LoVo (cell line): ENCODE measurements around the gene WDR72.
"Not testable (repeated sequence)": the region's sequence is repeated elsewhere in the genome, so short reads cannot be mapped to it uniquely, and the experiment has no call there.

Experiments
- DNase-seq: peaks from one replicate; pipeline ENCODE4 v3.0.0-alpha.2; 2016; ENCODE audit warnings: low spot score

WDR72 gene

DNA sequence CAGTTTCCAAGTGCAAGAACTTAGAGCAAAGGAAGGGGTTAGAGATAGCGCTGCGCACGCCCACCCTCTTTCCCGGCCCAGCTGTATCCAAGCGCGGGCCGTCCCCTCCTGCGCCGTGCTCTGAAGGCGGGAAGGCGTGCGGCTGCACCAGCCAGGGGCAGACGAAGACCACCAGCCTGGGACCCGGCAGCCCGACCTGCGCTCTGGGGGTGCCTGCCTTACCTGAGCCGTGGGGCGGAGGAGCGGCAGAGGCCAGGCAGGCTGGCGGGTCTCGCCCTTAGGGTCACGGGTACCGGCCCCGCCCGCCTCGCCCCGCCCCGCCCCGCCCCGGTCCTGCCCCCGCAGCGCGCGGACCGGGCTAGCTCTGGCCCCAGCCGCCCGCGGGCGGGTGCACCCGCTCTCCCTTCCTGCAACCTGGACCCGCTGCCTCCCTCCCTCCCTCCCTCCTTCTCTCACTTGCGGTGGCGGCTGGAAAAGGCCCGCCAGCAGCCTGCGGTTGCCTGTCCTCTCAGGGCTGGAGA, at the start of gene WDR72:
Gene WDR72 (minus strand): TSS at position 253 of the 521 bp plus-strand sequence. CDS start 26,514 bp downstream, outside the sequence.
- no peak for DNase-seq

DNA sequence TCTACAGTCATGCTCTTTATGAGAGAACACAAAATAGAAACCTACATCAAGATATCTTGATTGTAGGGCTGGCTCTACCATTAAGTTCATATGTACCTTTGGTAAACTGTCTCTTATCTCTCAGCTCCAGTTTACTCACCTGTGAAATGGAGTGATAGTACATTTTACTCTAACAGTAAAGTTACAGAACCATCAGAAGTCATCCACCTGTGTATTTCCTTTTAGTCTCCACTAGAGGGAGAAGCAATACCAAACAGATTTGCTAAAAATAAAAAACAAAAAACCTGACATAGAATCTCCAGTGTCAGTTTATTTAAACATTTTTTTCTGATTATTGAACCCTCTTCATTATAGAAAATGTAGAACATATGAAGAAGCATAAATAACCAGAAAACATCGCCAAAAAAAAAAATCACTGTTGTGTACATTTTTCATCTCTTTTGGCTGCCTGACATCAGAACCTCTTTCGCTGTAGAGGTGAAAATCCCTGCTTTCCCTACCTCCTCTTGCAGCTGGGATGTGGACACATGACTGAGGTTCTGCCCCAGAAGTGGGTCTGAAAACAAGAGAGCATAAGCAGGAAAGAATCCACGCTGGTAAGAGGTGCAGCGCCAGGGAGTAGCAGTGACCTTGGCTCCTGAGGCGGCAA, 48.7 kb upstream of the WDR72 start:
- DNase-seq, result peak; percentile 54

DNA sequence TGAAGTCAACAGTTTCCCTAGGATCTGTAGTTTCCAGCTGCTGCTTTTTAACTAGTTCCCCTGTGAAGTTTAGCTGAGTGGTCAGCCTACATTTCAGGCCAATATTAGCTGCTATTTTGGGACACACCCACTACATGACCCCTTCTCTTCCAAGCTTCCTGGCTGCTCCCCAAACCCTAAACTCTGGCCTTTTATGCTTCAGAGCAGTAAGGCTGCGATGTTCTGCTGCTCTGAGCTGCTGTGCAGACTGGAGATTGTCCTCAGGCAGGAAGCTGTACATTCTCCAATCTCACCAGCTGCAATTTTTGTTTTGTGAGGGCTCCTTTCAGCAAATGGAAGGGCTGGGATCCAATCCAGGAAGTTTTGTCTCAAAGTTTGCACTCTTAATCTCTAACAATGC, 48.0 kb upstream of the WDR72 start:
- no peak for DNase-seq

DNA sequence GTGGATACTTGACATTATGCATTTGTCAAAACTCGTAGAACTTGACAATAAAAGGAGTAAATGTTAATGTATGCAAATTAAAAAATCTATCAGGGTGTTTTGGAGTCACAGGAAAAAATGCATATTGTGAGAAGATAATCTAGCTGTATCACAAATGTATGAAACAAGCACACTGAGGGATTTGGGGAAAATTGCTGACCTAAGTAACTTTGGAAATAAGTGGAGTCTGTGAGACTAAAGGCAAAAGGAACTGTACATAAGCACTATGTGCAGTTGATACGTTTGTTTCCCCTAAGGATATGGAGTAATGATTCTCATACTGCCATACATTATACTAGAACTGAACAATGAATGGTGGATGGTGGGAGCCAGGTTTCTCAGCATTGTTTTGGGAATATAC, 43.2 kb upstream of the WDR72 start:
- no peak for DNase-seq

DNA sequence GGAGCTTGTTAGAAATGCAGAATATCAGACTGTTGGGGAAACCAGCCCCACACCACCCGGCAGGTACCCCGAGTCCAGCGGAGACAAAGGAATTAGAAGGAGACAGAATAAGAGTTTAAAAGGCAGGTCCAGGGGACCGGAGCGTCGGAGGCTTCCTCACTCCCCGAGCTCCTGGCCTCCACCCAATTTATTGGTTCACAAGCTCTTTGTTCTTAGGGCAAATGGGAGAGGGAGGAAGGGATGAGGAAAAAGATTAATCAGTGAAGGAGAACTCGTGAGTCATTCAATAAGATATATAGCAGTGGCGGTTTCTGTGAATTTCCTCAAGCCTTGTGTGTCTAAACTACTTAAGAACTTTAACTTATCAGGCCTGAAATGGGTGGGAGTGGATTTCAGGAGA, 32.1 kb upstream of the WDR72 start:
- DNase-seq, result no peak

DNA sequence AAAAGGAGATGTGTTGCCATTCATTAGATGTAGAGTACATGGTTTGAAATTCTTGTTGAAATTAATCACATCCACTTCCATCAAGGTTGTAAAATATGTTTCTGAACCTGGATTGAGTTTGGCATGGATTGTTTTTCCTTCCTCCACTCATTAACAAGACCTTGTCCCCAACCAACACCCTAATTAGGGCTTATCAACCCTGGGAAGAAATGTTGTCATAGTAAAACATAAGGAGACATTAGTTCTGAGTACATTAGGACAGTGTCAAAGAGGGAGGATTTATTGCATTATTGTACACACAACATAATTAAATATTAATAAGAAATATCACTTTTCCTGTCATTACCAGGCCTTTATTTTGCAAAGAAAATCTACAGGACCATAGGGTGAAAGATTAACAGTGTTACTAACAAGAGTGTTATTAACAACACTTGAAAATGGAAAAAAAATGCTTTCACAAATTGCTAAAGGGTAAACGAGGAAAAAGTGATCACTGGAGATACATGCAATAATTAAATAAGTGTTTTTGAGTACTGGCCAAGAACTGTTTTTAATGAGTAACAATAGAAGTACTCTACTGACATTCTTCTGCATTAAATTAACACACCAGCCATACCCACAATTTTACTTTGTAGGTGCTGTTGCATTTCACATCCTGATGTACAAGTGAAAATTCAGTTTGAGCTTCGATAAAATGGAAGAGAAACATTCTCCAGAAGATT, 30.4 kb upstream of the WDR72 start:
- DNase-seq, result no peak

DNA sequence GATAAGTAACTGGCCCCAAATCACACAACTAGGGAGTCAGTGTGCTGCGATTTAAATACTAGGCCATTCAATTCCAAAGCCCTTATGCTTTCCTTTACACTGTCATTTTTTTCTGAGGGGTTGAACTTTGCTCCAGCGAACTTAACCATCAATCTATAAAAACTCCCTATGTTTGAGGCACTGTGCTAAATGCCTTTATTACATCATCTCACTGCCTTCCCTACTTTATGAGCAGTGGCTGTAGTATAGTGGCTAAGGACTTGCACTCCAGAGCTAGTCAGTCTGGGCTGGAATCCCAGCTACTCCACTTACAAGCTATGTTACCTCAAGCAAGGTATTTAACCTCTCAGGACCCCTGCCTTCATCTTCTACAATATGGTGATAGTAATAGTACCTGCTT, 26.9 kb upstream of the WDR72 start:
- DNase-seq, result no peak

DNA sequence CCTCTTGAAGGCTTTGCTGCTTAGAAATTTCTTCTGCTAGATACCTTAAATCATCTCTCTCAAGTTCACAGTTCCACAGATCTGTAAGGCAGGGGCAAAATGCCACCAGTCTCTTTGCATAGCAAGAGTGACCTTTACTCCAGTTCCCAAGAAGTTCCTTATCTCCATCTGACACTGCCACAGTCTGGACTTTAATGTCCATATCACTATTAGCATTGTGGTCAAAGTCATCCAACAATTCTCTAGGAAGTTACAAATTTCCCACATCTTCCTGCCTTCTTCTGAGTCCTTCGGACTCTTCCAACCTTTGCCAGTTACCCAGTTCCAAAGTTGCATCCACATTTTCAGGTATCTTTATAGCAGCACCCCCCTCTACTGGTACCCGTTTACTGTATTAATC, 25.8 kb upstream of the WDR72 start:
- not testable (repeated sequence) for DNase-seq

DNA sequence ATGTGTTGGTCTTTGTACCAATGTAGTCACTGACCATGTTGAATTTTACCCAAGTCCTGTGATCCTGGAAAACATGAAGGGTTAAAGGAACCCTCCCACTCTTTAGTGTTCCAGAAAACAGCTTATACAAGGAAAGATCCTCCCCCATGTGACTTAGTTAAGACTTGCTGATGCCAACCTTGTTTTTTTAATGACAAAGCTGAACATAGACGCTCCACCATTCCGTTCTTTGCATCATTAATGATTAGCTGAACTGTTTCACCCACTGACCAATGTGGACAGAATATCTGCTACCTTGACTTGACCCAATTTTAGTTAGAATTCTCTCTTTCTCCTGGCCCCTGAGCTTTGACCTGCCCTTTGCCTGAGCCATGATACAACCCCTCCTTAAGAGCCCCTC, 3.5 kb upstream of the WDR72 start:
- DNase-seq, result no peak

DNA sequence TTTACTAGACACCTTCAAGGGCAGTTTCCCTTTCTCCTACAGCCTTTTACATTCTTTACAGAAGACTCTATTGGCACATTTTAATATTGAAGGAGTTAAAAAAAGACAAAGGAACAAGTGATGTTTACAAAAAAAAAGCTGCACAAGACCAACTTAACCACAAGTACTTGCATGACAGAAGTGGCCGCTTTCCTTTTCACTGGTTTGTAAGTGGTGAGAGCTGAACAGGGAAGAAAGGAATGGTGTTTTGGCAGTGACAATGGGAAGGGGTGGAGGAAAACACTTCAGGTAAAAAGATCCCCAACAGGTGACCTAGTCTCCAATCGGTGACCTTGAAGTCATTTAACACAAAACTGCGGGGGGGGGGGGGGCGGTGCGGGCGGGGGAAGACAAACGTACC, 1.1 kb downstream of the WDR72 start:
- no peak for DNase-seq

DNA sequence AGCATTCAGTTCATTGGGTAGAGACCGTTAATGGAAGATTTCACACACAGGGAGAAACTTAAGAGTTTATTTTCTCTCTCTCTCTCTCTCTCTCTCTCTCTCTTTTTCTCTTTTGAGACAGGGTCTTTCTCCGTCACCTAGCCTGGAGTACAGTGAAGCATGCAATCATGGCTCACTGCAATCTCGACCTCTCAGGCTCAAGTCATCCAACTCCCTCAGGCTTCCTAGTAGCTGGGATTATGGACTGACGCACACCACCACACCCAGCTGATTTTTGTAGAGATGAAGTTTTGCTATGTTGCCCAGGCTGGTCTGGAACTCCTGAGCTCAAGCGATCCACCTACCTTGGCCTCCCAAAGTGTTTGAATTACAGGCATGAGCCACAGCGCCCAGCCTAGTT, 1.6 kb downstream of the WDR72 start:
- no peak for DNase-seq

DNA sequence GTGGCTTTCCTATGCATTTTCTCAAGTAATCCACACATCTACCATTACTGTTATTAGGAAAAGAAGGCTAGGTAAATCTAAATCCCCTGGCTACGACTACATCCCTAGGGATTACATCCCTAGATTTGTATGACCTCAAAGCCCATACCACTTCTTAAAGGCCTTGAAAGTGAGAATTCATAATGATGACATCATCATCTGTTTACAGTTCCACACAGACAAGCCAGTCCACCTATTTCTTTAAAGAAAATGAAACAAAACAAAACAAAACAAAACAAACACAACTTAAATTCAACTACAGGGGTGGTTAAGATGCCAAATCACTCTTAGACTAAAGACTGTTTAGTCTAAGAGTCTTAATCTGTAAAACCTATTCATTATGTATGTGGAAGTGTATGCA, 5.7 kb downstream of the WDR72 start:
- DNase-seq, result no peak

DNA sequence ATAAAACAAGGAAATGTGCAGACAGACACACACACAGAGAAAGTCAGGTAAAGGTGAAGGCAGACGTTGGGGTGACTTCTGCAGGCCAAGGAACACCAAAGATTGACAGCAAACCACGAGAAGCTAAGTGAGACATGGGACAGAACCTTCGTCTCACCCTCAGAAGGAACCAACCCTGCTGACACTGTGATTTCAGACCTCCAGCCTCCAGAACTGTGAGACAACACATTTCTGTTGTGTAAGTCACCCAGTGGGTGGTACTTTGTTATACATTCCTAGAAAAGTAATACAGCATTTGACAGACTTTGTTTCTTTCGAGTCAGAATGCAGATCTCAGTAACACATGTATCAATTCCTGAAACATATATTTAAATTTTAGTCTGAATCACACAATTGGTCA, 7.1 kb downstream of the WDR72 start:
- no peak for DNase-seq

DNA sequence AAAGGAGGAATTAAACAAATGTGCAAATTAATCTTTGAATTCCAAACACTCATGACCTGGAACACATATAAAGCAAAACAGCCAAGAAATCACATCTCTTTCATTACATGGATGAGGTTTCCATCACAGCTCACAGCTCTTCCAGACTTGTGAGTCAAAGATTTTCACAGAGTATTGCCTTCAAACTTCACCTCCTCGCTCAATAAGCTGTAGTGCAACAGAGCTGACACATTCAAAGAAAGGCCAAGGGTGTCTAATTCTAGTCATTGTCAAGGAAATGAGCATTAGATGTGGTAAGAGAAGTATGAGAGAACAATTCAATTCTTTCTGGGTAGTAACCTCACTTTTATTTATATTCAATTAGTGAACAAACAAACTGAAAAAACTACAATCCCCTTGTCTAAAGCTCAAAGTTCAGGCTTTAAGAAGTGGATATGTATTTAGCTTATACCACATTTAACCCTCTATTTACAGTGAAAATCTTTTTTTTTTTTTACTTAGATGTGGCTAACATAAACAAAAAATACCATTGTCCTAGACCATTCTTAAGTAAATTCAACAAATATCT, 11.9 kb downstream of the WDR72 start:
- no peak for DNase-seq

DNA sequence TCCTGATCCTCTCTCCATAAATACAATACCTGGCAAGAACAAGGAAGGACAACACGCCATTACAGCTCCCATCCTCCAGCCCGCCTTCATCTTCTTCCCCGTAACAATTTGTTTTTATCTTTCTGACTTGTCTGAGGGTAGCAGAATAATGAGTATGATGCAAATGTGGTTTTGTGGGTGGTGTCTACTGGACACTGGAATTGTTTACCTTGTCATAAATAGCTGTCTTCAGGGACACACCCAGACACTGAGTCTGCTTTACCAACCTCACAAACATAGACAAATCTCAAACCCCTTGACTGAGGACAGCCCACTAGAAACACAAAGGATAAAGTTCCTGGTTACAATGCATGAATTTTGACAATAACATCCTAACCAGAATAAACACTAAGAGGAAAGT, 13.4 kb downstream of the WDR72 start:
- DNase-seq, result peak; percentile 23

DNA sequence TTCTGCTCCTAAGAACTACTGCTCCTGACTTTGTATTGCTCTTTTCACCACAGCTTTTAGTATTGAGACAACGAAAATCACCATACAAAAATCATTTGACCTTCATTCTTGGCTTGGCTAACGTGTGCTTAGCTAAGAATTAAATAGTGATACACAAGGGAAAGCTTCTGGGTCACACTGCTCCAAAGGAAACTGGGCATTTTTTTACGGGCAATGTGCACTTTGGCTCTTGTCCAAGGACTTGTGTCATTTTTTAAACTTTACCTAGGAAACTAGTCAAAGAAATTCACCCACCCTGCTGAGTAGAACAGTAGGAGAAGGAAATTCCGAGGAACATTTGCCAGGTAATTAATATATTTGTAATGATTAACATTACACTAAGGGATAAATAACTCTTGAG, 19.8 kb downstream of the WDR72 start:
- DNase-seq, result no peak

DNA sequence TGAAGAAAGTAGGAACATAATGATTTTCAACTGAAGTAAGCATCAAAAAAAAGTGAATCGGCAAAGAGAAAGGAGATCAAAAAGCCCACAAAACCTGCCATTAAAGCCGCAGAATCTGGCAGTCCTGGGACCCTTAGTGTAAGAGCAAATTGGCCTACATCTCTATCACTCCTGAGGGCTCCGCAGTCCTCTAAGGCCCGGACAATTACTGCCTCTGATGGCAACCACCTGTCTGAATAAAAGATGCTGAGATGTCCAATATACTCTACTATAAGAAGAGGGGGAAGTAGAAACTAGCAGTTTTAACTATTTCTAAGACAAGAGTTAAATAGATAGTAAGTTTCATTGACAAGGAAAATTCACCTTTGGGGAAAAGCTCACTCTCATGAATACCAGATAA, 20.3 kb downstream of the WDR72 start:
- DNase-seq, result no peak

DNA sequence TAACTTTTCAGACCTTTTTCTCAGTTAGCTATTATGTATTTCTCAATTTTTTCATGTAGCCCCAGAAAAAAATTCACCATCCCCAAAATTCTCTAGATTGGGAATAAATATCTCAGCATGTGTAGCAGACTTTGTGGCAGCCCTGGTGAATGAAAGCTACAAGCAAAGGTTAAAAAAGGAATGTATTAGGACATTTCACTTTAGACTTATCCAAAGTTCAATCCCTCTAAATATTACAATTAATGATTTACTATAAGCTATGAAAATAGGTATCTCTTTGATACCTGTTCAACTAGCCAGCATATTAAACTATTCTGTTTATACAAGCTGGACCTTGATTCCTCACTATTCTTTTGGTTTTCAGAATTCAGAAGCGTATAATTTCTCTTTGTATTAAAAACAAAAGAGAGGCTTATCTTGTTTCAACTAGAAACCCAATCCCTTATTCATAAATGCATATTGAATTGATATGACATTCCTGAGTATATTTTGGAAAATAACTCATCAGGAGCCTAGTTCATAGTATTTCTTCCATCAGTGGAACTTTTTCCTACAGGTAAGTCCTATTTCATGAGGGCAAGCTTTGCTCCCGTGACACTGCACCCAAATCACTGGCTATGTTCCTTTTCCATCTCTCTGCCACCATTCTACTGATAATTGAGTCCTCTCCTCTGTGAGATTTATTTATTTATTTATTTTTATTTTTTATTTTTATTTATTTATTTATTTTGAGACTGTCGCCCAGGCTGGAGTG, 38.0 kb downstream of the WDR72 start:
- no peak for DNase-seq

DNA sequence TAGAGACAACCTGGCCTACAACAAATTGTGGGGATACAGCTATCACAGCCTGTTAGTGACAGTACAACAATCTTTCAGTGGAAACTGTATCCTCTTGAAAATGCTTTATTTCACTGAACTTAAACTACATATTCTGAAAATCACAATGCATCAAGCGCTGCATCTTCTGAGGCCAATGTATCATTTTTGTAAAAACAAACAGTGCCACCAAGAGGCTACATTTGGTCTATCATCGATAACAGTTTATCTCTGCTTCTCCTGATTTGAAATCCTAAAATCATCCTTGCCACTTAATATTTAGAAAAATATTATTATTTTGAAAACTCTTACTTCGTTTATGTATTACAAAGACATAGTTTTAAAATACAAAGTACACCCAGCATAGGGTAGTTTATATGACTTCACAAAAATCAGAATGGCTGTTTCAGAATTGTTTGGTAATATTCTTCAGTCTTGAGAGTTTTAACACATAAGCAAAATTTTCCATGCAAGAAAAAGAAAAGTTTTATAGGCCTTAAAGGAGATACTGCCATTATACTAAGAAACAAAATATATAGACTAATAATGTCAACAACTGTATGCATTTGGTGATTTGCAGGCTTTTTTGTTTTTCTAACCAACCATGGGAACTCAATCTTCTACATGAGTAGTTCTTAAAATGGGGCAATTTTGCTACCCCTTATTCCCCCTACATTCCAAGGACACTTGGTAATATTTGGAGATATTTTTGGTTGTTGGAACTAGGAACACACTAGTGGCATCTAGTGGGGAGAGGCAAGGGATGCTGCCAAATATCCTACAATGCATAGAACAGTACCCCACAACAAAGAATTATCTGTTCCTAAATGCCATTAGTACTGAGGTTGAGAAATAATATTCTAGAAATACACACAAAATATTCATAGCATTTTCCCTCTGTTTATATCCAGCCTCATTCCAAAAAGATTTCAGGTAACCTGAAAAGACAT, 42.3 kb downstream of the WDR72 start:
- peak; percentile 9 for DNase-seq

DNA sequence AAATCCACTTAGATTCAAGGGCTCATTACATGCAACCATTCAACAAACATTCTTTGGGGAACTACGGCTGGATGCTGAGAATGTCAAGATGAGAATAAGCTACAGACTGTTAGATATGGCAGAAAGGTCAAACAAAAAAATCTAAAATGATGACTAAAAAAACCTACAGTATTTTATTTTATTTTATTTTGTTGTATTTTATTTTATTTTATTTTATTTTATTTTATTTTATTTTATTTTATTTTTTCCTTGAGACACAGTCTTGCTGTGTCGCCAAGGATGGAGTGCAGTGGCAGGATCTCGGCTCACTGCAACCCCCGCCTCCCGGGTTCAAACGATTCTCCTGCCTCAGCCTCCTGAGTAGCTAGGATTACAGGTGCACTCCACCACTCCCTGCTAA, 46.2 kb downstream of the WDR72 start:
- no peak for DNase-seq

DNA sequence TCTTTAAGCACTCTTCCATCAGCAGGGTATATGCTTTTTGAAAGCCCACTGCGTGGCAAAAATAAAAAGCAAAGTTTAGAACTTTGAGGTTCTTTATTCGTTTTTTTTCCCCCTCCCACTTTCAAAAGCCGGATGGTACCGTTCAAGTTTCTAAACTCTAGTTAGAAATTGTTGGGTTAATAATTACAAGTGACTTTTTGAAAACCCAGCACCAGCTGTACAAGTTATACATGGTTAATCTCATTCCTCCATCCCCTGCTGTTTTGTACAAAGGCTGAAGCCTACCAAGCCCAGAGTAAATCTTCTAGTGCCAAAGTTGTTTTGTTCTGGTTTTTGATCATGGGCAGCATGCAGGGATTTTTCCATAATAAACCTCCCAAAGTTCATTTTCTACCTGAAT, 48.6 kb downstream of the WDR72 start:
- DNase-seq, result no peak

DNA sequence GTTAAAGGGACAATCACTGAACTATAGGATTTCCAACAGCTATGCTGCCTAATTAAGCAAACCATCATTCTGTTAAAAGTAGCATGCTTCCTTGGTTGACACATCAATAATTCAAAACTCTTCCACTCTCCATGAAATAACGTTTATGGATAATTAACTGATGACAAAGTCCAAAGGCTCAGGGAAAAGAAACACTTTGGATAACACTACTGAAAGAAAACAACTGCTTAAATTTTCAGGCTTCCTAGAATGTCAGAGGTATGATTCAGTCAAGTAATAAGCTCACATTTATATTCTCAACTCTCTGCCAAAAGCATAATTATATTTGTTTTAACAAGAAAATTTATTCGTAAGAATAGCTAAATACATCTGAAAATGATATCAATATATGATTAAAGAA, 49.6 kb downstream of the WDR72 start:
- no peak for DNase-seq
